HCT116 (cell line): Measurements from ENCODE around the gene RAI2. TPM values are rescaled to one million over a fixed set of nuclear protein-coding genes. Genes with fewer than 3 reads are reported as not detected.

Source experiments
- ATAC-seq: fragments of 200-7000 bp; cut with Tn5 transposase; 2 replicates; pipeline ENCODE4 v1.9.1; 2020; ENCODE audit warnings: mild to moderate bottlenecking, moderate library complexity
- BruUV-seq: library from RNA; stranded (reverse); fragments of 400-500 nt; replicated peaks from 2 replicates; lab custom pipeline; 2021; lab: Mats Ljungman, UMichigan
- CTCF ChIA-PET: fragments of 300-600 bp; sonication (Branson Sonifier 250); formaldehyde crosslinking; loops from one replicate; lab custom pipeline; 2021; ENCODE audit warnings: antibody characterized with exemption; lab: Charles Lee
- POLR2A ChIA-PET: fragments of 300-600, 350-600 bp; sonication (Branson Sonifier 250); formaldehyde crosslinking; loops from one replicate; lab custom pipeline; 2021; ENCODE audit warnings: antibody characterized with exemption; lab: Charles Lee
- RAD21 ChIA-PET, 2 experiments: fragments of 300-600 bp; sonication (Branson Sonifier 250); formaldehyde crosslinking; loops; one replicate each; lab custom pipeline; 2023; ENCODE audit warnings: low total read pairs in 2 of 2; ENCODE audit not compliant: uncharacterized antibody in 2 of 2, unreplicated experiment in 2 of 2, low non-redundant PET in 1 of 2; lab: Charles Lee
- DNase-seq: peaks from one replicate; pipeline ENCODE4 v3.0.0-alpha.2; 2010; ENCODE audit warnings: low read depth, low spot score
- H2AFZ ChIP-seq: fragments of 200-600 bp; shearing (Covaris generic), sonication (generic); 2 replicates; pipeline ENCODE4 v1.6.1; 2017; ENCODE audit warnings: low read depth, mixed run types, mixed read lengths, antibody characterized with exemption, low read length; ENCODE audit not compliant: poor library complexity, severe bottlenecking
- H3K27ac ChIP-seq: 2 replicates; pipeline ENCODE4 v1.5.1; 2012; ENCODE audit warnings: low read depth, low read length
- H3K27me3 ChIP-seq: fragments of 200-600 bp; sonication (generic); 2 replicates; pipeline ENCODE4 v1.6.1; 2016; ENCODE audit warnings: mixed run types, low read length, mixed read lengths; ENCODE audit not compliant: insufficient read depth
- H3K36me3 ChIP-seq, 2 experiments: fragments of 200-500 bp in 1 of 2; fragments of 200-600 bp in 1 of 2; sonication (Bioruptor generic) in 1 of 2; sonication (generic) in 1 of 2; 2 replicates each; pipeline versions ENCODE4 v1.5.1 to v1.6.1; 2014 to 2016; ENCODE audit warnings: low read length in 2 of 2, inconsistent platforms in 1 of 2, mixed read lengths in 1 of 2, mixed run types in 1 of 2; ENCODE audit not compliant: insufficient read depth in 2 of 2, control insufficient read depth in 1 of 2
- H3K4me1 ChIP-seq, 2 experiments: fragments of 200-600 bp in 1 of 2; sonication (generic) in 1 of 2; 2 replicates each; pipeline versions ENCODE4 v1.5.1 to v1.6.1; 2012 to 2017; ENCODE audit warnings: low read length in 2 of 2, inconsistent platforms in 1 of 2, mild to moderate bottlenecking in 1 of 2, mixed read lengths in 1 of 2, mixed run types in 1 of 2, moderate library complexity in 1 of 2; ENCODE audit not compliant: insufficient read depth in 2 of 2, control insufficient read depth in 1 of 2
- H3K4me2 ChIP-seq: fragments of 200-600 bp; sonication (generic); 2 replicates; pipeline ENCODE4 v1.6.1; 2017; ENCODE audit warnings: mixed run types, low read length, mixed read lengths
- H3K4me3 ChIP-seq, 2 experiments: fragments of 200-600 bp in 1 of 2; sonication (generic) in 1 of 2; replicated peaks in 1 of 2; 2 replicates each; pipeline ENCODE4 v1.5.1; 2011 to 2016; ENCODE audit warnings: low read length in 2 of 2, control low read depth in 1 of 2, low read depth in 1 of 2, mild to moderate bottlenecking in 1 of 2, mixed read lengths in 1 of 2, mixed run types in 1 of 2
- H3K79me2 ChIP-seq: fragments of 200-600 bp; sonication (generic); 2 replicates; pipeline ENCODE4 v1.6.1; 2017; ENCODE audit warnings: mild to moderate bottlenecking, mixed run types, low read length, moderate library complexity, mixed read lengths; ENCODE audit not compliant: insufficient read depth
- H3K9ac ChIP-seq: fragments of 200-600 bp; sonication (generic); 2 replicates; pipeline ENCODE4 v1.6.1; 2016; ENCODE audit warnings: low read length, mixed read lengths
- H3K9me2 ChIP-seq: fragments of 200-600 bp; sonication (generic), shearing (Covaris generic); 2 replicates; pipeline ENCODE4 v1.6.1; 2017; ENCODE audit warnings: mixed run types, mild to moderate bottlenecking, moderate library complexity; ENCODE audit not compliant: insufficient read depth
- H3K9me3 ChIP-seq, 2 experiments: fragments of 200-500 bp in 1 of 2; fragments of 200-600 bp in 1 of 2; sonication (Bioruptor generic) in 1 of 2; sonication (generic) in 1 of 2; 2 replicates each; pipeline ENCODE4 v1.6.1; 2014 to 2017; ENCODE audit warnings: low read length in 2 of 2, mixed read lengths in 2 of 2, inconsistent platforms in 1 of 2, low read depth in 1 of 2, mild to moderate bottlenecking in 1 of 2, mixed run types in 1 of 2, moderate library complexity in 1 of 2; ENCODE audit not compliant: control insufficient read depth in 1 of 2, insufficient read depth in 1 of 2
- H4K20me1 ChIP-seq: fragments of 200-600 bp; sonication (generic), shearing (Covaris generic); 2 replicates; pipeline ENCODE4 v1.6.1; 2017; ENCODE audit warnings: mixed run types, mild to moderate bottlenecking, moderate library complexity; ENCODE audit not compliant: insufficient read depth
- CBX3 ChIP-seq: IDR thresholded peaks from 2 replicates; pipeline ENCODE4 v1.6.1; 2012; ENCODE audit warnings: low read depth
- CEBPB ChIP-seq: IDR thresholded peaks from 2 replicates; pipeline ENCODE4 v1.6.1; 2012; ENCODE audit warnings: low read depth
- EGR1 ChIP-seq: IDR thresholded peaks from 2 replicates; pipeline ENCODE4 v1.6.1; 2012; ENCODE audit warnings: low read depth
- EZH2 ChIP-seq: fragments of 200-600 bp; sonication (generic); IDR thresholded peaks from 2 replicates; pipeline ENCODE4 v1.6.1; 2017; ENCODE audit warnings: antibody characterized with exemption, mixed run types
- EZH2phosphoT487 ChIP-seq: fragments of 200-600 bp; IDR thresholded peaks from 2 replicates; pipeline ENCODE4 v1.6.1; 2018; ENCODE audit warnings: antibody characterized with exemption, borderline replicate concordance
- FOSL1 ChIP-seq: IDR thresholded peaks from 2 replicates; pipeline ENCODE4 v1.6.1; 2012; ENCODE audit warnings: low read depth
- POLR2AphosphoS5 ChIP-seq: IDR thresholded peaks from 2 replicates; pipeline ENCODE4 v1.6.1; 2011; ENCODE audit warnings: mild to moderate bottlenecking, low read depth, low read length, moderate library complexity
- RAD21 ChIP-seq: IDR thresholded peaks from 2 replicates; pipeline ENCODE4 v1.6.1; 2012; ENCODE audit warnings: low read depth, mild to moderate bottlenecking
- SIN3A ChIP-seq: IDR thresholded peaks from 2 replicates; pipeline ENCODE4 v1.6.1; 2012; ENCODE audit warnings: low read depth
- SP1 ChIP-seq: IDR thresholded peaks from 2 replicates; pipeline ENCODE4 v1.6.1; 2012; ENCODE audit warnings: low read depth
- SRF ChIP-seq: IDR thresholded peaks from 2 replicates; pipeline ENCODE4 v1.6.1; 2012; ENCODE audit warnings: low read depth
- intact Hi-C: fragments of 100-400 bp; cut with micrococcal nuclease; formaldehyde crosslinking; loops from 2 replicates; pipeline ENCODE4 v1.10.0; 2022
- total RNA-seq: library from RNA; stranded (reverse); gene quantifications from one replicate; pipeline ENCODE4 v1.2.1, GENCODE V29; 2021; ENCODE audit not compliant: unreplicated experiment
- TF ChIP-seq, protein P1 (sequence below), 3 experiments: fragments of 200-600 bp in 1 of 3; sonication (generic) in 1 of 3; IDR thresholded peaks in 2 of 3; conservative IDR thresholded peaks in 1 of 3; 2 replicates each; pipeline ENCODE4 v1.5.1; 2012 to 2017; ENCODE audit warnings: low read depth in 2 of 3, low read length in 2 of 3, antibody characterized with exemption in 1 of 3, borderline replicate concordance in 1 of 3, control low read depth in 1 of 3, mild to moderate bottlenecking in 1 of 3, mixed read lengths in 1 of 3, mixed run types in 1 of 3, moderate library complexity in 1 of 3; ENCODE audit not compliant: insufficient read depth in 1 of 3

The RAI2 gene
- total RNA-seq, 1 experiment from 2014 or later = not detected

- TF ChIP-seq RAD21 (no peak), SIN3A (no peak), CEBPB (no peak)
These were observed 36.1 kb downstream of the RAI2 start (continued) for GRCh38 chrX:17824980-17825379.

- Histone ChIP-seq H3K27ac (no peak overlapping the region), H4K20me1 (no peaks in the 10 kb centered on the region), H2AFZ (no peak overlapping the region), H3K4me1 (no peaks in the 10 kb centered on the region), H3K9me3 (no peaks in the 10 kb centered on the region), H3K36me3 (no peaks in the 10 kb centered on the region), H3K27me3 (no peaks in the 10 kb centered on the region), H3K9me2 (no peaks in the 10 kb centered on the region), H3K79me2 (no peaks in the 10 kb centered on the region), H3K4me3 (no peak overlapping the region), H3K9ac (no peak overlapping the region), H3K4me2 (no peak overlapping the region)
- ChIA-PET CTCF (no interaction called here), POLR2A (no interaction called here), RAD21 (no interaction called here)
- intact Hi-C loops = no loop called here
- TF ChIP-seq CEBPB (no peak), CBX3 (no peak), EGR1 (no peak), POLR2AphosphoS5 (no peak), SRF (no peak), RAD21 (no peak), EZH2 (no peak), EZH2phosphoT487 (no peak), SIN3A (no peak), SP1 (no peak), FOSL1 (no peak)
- TF ChIP-seq, protein P1, sequence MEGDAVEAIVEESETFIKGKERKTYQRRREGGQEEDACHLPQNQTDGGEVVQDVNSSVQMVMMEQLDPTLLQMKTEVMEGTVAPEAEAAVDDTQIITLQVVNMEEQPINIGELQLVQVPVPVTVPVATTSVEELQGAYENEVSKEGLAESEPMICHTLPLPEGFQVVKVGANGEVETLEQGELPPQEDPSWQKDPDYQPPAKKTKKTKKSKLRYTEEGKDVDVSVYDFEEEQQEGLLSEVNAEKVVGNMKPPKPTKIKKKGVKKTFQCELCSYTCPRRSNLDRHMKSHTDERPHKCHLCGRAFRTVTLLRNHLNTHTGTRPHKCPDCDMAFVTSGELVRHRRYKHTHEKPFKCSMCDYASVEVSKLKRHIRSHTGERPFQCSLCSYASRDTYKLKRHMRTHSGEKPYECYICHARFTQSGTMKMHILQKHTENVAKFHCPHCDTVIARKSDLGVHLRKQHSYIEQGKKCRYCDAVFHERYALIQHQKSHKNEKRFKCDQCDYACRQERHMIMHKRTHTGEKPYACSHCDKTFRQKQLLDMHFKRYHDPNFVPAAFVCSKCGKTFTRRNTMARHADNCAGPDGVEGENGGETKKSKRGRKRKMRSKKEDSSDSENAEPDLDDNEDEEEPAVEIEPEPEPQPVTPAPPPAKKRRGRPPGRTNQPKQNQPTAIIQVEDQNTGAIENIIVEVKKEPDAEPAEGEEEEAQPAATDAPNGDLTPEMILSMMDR (IDR thresholded peaks at IDR 0.05 in 2 of 3, conservative IDR thresholded peaks at IDR 0.05 in 1 of 3; ENCODE audit: borderline replicate concordance in 1 of 3, insufficient read depth in 1 of 3, low read depth in 2 of 3, low read length in 2 of 3) = no peak
- BruUV-seq = no TSS peak
- no peak for DNase-seq
- no peak for ATAC-seq
These were observed 38.7 kb downstream of the RAI2 start for GRCh38 chrX:17822351-17822750.
